HCT116 (cell line): ENCODE measurements around the gene KLHDC8B.

Experiments used
- ATF3 ChIP-seq: IDR thresholded peaks from 2 replicates; pipeline ENCODE4 v1.6.1; 2012
- CTCF ChIP-seq, 3 experiments: fragments of 200-600 bp in 1 of 3; sonication (generic) in 1 of 3; IDR thresholded peaks in 2 of 3; conservative IDR thresholded peaks in 1 of 3; 2 replicates each; pipeline ENCODE4 v1.5.1; 2012 to 2017; ENCODE audit warnings: low read depth in 2 of 3, low read length in 2 of 3, antibody characterized with exemption in 1 of 3, borderline replicate concordance in 1 of 3, control low read depth in 1 of 3, mild to moderate bottlenecking in 1 of 3, mixed read lengths in 1 of 3, mixed run types in 1 of 3, moderate library complexity in 1 of 3; ENCODE audit not compliant: insufficient read depth in 1 of 3
- POLR2A ChIP-seq: IDR thresholded peaks from 2 replicates; pipeline ENCODE4 v1.7.0; 2011; ENCODE audit warnings: borderline replicate concordance; ENCODE audit not compliant: insufficient read depth, insufficient read length; ENCODE audit errors: extremely low read depth
- SP1 ChIP-seq: IDR thresholded peaks from 2 replicates; pipeline ENCODE4 v1.6.1; 2012; ENCODE audit warnings: low read depth
- YY1 ChIP-seq: IDR thresholded peaks from 2 replicates; pipeline ENCODE4 v1.6.1; 2011; ENCODE audit warnings: low read length, low read depth, moderate library complexity, mild to moderate bottlenecking; ENCODE audit not compliant: insufficient replicate concordance; ENCODE audit errors: extremely low read depth

- TF ChIP-seq ATF3 (no peak), CTCF (IDR thresholded peaks at IDR 0.05 in 2 of 3, conservative IDR thresholded peaks at IDR 0.05 in 1 of 3; ENCODE audit: borderline replicate concordance in 1 of 3, insufficient read depth in 1 of 3, low read depth in 2 of 3, low read length in 2 of 3) (no peak), POLR2A (no peak), YY1 (no peak), SP1 (no peak)
Observed at GRCh38 chr3:49181351-49181750, 10.0 kb downstream of the KLHDC8B start.
